Measurements from ENCODE around the gene GLOD5. TPM values are rescaled to one million over a fixed set of nuclear protein-coding genes. Genes with fewer than 3 reads are reported as not detected.

The GLOD5 gene
- polyA plus RNA-seq, 6 donors from 2014 or later: not detected

DNA sequence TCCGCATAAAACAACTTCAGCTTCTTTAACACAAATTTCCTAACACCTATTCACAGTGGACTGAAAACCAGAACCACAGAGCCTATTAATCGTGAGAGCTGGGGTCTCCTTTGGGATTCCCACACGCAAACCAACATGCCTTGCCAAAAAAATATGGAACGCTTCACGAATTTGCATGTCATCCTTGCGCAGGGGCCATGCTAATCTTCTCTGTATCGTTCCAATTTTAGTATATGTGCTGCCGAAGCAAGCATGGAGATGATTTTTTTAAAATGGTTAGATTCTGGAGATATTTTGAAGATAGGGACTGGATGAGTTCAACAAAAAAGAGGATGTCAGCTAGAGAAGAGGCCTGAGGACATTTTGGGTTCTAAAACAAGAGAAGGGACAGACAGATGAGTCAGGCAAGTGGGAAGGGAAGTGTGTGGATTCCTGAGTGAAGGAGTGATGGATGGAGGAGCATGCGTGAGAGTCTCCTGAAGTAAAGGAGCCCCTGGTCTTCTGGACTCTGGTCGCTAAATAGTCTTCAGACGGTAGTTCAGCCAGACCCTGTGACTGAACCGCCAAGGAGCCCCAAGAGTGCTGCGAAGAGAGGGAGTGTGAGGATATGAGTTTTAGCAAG is 15.4 kb downstream of the GLOD5 start:
- H3K27me3 Mint-ChIP-seq: peaks cover 4 to 44% (median 23%) of the 10 kb centered on the region in 3 donors
- H3K9me3 Mint-ChIP-seq: peaks cover 0 to 8% (median 0%) of the 10 kb centered on the region in 7 donors
- H3K27ac Mint-ChIP-seq: no peak overlapping the region
- H3K4me1 Mint-ChIP-seq: no peaks in the 10 kb centered on the region
- H3K36me3 Mint-ChIP-seq: no peaks in the 10 kb centered on the region
- H3K4me3 Mint-ChIP-seq: no peak overlapping the region
- DNase-seq (no peak), ATAC-seq (ENCODE audit: low read depth in 2 of 2) (no peak)

DNA sequence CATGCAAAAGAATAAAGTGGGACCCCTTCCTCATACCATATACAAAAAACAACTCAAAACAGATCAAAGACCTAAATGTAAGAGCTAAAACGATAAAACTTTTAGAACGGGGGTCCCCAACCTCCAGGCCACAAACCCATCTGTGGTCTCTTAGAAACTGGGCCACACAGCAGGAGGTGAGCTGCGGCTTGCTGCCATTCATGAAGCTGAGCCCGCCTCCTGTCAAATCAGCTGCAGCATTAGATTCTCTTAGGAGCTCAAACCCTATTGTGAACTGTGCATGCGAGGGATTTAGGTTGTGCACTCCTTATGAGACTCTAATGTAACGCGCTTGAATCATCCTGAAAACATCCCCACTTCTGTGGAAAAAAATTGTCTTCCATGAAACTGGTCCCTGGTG is 17.9 kb downstream of the GLOD5 start:
- DNase-seq (no peak), ATAC-seq (ENCODE audit: low read depth in 2 of 2) (no peak)
- Mint-ChIP-seq H3K9me3 (peaks cover 0 to 8% (median 0%) of the 10 kb centered on the region in 7 donors), H3K27ac (no peak overlapping the region), H3K4me1 (no peaks in the 10 kb centered on the region), H3K4me3 (no peak overlapping the region), H3K36me3 (no peaks in the 10 kb centered on the region), H3K27me3 (peaks cover 4 to 26% (median 23%) of the 10 kb centered on the region in 3 donors)

DNA sequence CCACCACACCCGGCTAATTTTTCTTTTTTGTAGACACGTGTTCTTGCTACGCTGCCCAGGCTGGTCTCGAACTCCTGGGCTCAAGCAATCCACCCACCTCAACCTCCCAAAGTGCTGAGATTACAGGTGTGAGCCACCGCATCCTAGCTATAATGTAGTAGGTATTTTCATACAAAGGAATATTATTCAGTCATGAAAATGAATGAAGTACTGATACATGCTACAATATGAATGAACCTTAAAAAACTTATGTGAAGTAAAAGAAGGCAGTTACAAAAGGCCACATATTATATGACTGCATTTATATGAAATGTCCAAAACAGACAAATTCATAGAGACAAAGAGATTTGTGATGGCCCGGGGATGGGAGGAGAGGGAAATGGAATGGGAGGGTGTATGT is 20.2 kb downstream of the GLOD5 start:
- ATAC-seq (ENCODE audit: low read depth in 2 of 2) (no peak), DNase-seq (no peak)
- peaks cover 0 to 23% (median 15%) of the 10 kb centered on the region in 3 donors for H3K27me3 Mint-ChIP-seq
- H3K4me1 Mint-ChIP-seq: no peaks in the 10 kb centered on the region
- peaks cover 0 to 8% (median 0%) of the 10 kb centered on the region in 7 donors for H3K9me3 Mint-ChIP-seq
- no peak overlapping the region for H3K4me3 Mint-ChIP-seq
- H3K27ac Mint-ChIP-seq: no peak overlapping the region
- H3K36me3 Mint-ChIP-seq: no peaks in the 10 kb centered on the region

DNA sequence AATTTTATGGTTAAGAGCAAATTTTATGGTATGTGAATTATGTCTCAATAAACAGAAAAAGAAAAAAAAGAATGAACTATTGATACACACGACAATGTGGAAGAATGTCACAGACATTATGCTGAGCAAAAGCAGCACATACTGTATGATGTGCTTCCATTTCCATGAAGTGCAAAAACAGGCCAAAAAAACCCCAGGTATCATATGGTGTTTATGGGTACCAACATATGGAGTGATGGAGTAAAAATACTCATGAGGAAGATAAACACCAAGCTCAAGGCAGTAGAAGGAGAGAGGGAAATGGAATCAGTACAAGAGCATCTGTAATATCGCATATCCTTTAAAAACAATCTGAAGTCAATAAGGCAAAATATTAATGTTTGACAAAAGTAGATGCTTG is 20.7 kb downstream of the GLOD5 start:
- Mint-ChIP-seq H3K4me1 (peaks cover 0 to under 1% (median 0%) of the 10 kb centered on the region in 3 donors), H3K36me3 (no peaks in the 10 kb centered on the region), H3K27me3 (peaks cover 2 to 23% (median 15%) of the 10 kb centered on the region in 3 donors), H3K4me3 (no peak overlapping the region), H3K27ac (no peak overlapping the region), H3K9me3 (peaks cover 0 to 4% (median 0%) of the 10 kb centered on the region in 7 donors)
- ATAC-seq (ENCODE audit: low read depth in 2 of 2) (no peak), DNase-seq (no peak)

DNA sequence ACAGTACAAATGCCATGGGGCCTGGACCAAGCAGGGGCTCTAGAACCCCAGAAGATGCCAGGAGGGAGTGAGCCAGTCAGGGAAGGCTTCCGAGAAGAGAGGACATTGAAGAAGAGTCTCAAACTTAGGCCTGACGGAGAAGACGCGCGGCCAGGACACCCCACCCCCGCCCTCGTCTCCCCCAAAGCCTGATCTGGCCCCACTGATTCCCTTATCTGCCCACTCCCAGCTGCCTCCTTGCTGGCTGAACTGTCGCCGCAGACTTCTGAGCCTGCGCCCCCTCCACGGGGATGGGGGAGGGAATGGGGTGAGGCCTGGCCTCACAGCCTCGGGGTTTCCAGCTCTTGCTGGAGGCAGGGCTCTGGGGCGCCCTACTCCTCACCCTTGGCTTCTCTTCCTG is 21.2 kb downstream of the GLOD5 start:
- ATAC-seq (ENCODE audit: low read depth in 2 of 2) (no peak), DNase-seq (no peak)
- Mint-ChIP-seq H3K9me3 (peaks cover 0 to 2% (median 0%) of the 10 kb centered on the region in 7 donors), H3K4me1 (peaks cover 0 to 4% (median 0%) of the 10 kb centered on the region in 3 donors), H3K27ac (no peak overlapping the region), H3K27me3 (peaks cover 3 to 23% (median 15%) of the 10 kb centered on the region in 3 donors), H3K36me3 (no peaks in the 10 kb centered on the region), H3K4me3 (no peak overlapping the region)

- no peak for DNase-seq
- Mint-ChIP-seq H3K27me3 (peaks cover 7 to 34% (median 30%) of the 10 kb centered on the region in 3 donors), H3K27ac (no peak overlapping the region), H3K36me3 (peaks cover 0 to 8% of the 10 kb centered on the region in 2 donors), H3K4me3 (no peak overlapping the region), H3K4me1 (peaks cover 0 to 8% (median 0%) of the 10 kb centered on the region in 3 donors), H3K9me3 (peaks cover 0 to 5% (median 0%) of the 10 kb centered on the region in 7 donors)
- no peak for ATAC-seq (ENCODE audit: low read depth in 2 of 2)
Measured at GRCh38 chrX:48784726-48785125, 23.2 kb downstream of the GLOD5 start.

GRCh38 chrX:48785186-48785539 is 23.6 kb downstream of the GLOD5 start:
- ATAC-seq (ENCODE audit: low read depth in 2 of 2) (no peak), DNase-seq (no peak)
- peaks cover 0 to 8% (median 0%) of the 10 kb centered on the region in 3 donors for H3K4me1 Mint-ChIP-seq
- H3K27me3 Mint-ChIP-seq: peaks cover 7 to 39% (median 33%) of the 10 kb centered on the region in 3 donors
- peaks cover 0 to 8% of the 10 kb centered on the region in 2 donors for H3K36me3 Mint-ChIP-seq
- peaks cover 0 to 5% (median 0%) of the 10 kb centered on the region in 7 donors for H3K9me3 Mint-ChIP-seq
- no peak overlapping the region for H3K27ac Mint-ChIP-seq
- no peak overlapping the region for H3K4me3 Mint-ChIP-seq

- ATAC-seq (ENCODE audit: low read depth in 2 of 2) (no peak), DNase-seq (no peak)
- peaks cover 0 to 12% (median 0%) of the 10 kb centered on the region in 3 donors for H3K4me1 Mint-ChIP-seq
- no peak overlapping the region for H3K4me3 Mint-ChIP-seq
- peaks cover 7 to 41% (median 36%) of the 10 kb centered on the region in 3 donors for H3K27me3 Mint-ChIP-seq
- no peak overlapping the region for H3K27ac Mint-ChIP-seq
- H3K36me3 Mint-ChIP-seq: peaks cover 0 to 8% of the 10 kb centered on the region in 2 donors
- peaks cover 0 to 5% (median 0%) of the 10 kb centered on the region in 7 donors for H3K9me3 Mint-ChIP-seq
Measured at GRCh38 chrX:48785540-48786214, 24.1 kb downstream of the GLOD5 start.

GRCh38 chrX:48786341-48786800 is 24.8 kb downstream of the GLOD5 start, which contains the start of gene GATA1:
TSS of gene GATA1 (plus strand) at chrX:48786590. CDS start at chrX:48791110, 4,520 bp downstream.
- Mint-ChIP-seq H3K27me3 (peaks cover 7 to 41% (median 36%) of the 10 kb centered on the region in 3 donors), H3K36me3 (peaks cover 0 to 8% of the 10 kb centered on the region in 2 donors), H3K4me3 (no peak within 1 kb of the TSS), H3K4me1 (peaks cover 0 to 12% (median 0%) of the 10 kb centered on the region in 3 donors), H3K9me3 (peaks cover 0 to 4% (median 0%) of the 10 kb centered on the region in 7 donors), H3K27ac (peak within 1 kb of the TSS in 1 of 6 donors; percentile 60)
- DNase-seq (no peak), ATAC-seq (ENCODE audit: low read depth in 2 of 2) (no peak)

GRCh38 chrX:48786825-48787504 is 25.4 kb downstream of the GLOD5 start:
- Mint-ChIP-seq H3K4me3 (no peak overlapping the region), H3K9me3 (peaks cover 0 to 4% (median 0%) of the 10 kb centered on the region in 7 donors), H3K27me3 (peaks cover 7 to 41% (median 36%) of the 10 kb centered on the region in 3 donors), H3K36me3 (peaks cover 0 to 8% of the 10 kb centered on the region in 2 donors), H3K27ac (peak overlapping the region in 1 of 6 donors; percentile 60), H3K4me1 (peaks cover 0 to 12% (median 0%) of the 10 kb centered on the region in 3 donors)
- ATAC-seq (ENCODE audit: low read depth in 2 of 2) (no peak), DNase-seq (no peak)

- Mint-ChIP-seq H3K9me3 (peaks cover 0 to 4% (median 0%) of the 10 kb centered on the region in 7 donors), H3K36me3 (peaks cover 0 to 8% of the 10 kb centered on the region in 2 donors), H3K4me3 (no peak overlapping the region), H3K4me1 (peaks cover 0 to 12% (median 0%) of the 10 kb centered on the region in 3 donors), H3K27ac (peak overlapping the region in 2 of 6 donors; percentile 6 to 51), H3K27me3 (peaks cover 7 to 41% (median 36%) of the 10 kb centered on the region in 3 donors)
- DNase-seq: no peak
- ATAC-seq (ENCODE audit: low read depth in 2 of 2): no peak
Measured at GRCh38 chrX:48787505-48788443, 26.2 kb downstream of the GLOD5 start.

DNA sequence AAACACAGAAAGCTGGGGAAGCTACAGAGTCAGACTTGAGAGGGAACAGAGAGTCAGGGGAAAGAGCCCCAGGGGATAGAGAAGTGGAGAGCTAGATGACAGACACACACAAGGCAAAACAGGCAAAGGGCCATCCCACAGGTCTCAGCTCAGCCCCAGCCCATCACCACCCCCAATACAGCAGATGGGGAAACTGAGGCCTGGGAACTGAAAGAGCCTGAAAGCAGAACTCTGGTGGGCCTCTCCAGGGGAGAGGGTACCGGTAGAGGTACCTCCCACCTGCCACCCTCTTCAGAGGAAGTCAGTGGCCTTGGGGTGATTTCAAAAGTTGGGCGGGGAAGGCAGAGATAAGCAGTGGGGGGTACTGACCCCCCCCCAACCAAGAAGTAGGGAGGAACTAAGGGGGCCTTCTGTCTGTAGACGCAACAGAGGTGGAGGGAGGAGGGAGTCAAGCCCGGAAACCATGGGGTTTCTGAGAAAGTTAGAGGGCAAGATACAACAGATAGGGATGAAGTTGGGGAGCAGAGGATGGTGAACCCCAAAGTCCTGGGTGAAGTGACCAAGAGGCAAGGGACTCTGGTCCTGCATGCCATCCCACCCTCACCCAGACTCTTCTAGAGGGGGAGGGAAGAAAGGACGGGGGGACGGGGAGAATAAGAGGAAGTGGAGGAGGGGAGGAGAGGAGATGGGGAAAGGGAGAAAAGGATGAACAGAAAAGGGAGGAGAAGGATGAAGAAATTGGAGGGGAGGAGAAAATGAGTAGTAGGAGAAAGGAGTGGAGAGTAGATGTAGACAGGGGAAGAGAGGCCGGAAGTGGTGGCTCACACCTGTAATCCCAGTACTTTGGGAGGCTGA is 28.0 kb downstream of the GLOD5 start:
- Mint-ChIP-seq H3K9me3 (peaks cover 0 to 4% (median 0%) of the 10 kb centered on the region in 7 donors), H3K4me3 (peak overlapping the region in 1 of 8 donors; percentile 41), H3K27ac (no peak overlapping the region), H3K27me3 (peaks cover 7 to 41% (median 36%) of the 10 kb centered on the region in 3 donors), H3K4me1 (peaks cover 0 to 12% (median 0%) of the 10 kb centered on the region in 3 donors), H3K36me3 (peaks cover 0 to 8% of the 10 kb centered on the region in 2 donors)
- ATAC-seq (ENCODE audit: low read depth in 2 of 2) (no peak), DNase-seq (no peak)

Measured in naive B cell (primary cell).